Measurements from ENCODE around the gene SCUBE1. TPM values are rescaled to one million over a fixed set of nuclear protein-coding genes. Genes with fewer than 3 reads are reported as not detected.

SCUBE1 gene
- total RNA-seq, 1 experiment from 2014 or later, result 3.9 TPM

DNA sequence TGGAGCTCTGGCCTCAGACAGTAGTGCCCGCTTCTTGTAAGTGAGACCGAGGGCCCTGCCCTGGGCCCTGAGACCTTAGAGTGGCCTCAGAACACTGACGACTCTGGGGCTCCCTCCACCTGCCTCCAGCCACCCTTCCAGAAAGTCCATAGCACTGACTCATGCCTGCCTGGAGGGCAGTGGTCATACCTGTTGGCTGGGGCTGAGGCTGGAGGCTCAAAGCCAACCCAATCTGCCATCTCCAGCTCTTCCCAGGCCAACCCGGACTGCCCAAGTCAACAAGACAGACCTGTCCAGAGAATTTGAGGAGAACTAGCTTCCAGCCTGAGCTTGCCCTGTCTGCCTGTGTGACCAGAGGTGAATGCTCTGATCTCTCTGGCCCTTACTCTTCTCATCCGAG, 89.3 kb downstream of the SCUBE1 start (continued):
- TF ChIP-seq ZNF274 (IDR thresholded peaks at IDR 0.05; ENCODE audit: low read depth, low read length), result no peak

GRCh38 chr22:43252319-43252718, 90.9 kb downstream of the SCUBE1 start:
- no peaks in the 10 kb centered on the region for H3K27me3 ChIP-seq (ENCODE audit: insufficient read depth, low read length)
- DNase-seq (ENCODE audit: low read depth, low spot score) (no peak), ATAC-seq (no peak)
- H3K27ac ChIP-seq (ENCODE audit: low read depth, low read length), result no peak overlapping the region
- H3K79me2 ChIP-seq (ENCODE audit: insufficient read depth, low read length), result no peaks in the 10 kb centered on the region
- RAD21 ChIA-PET (ENCODE audit: low non-redundant PET in 1 of 2, low total read pairs in 2 of 2, uncharacterized antibody in 2 of 2, unreplicated experiment in 2 of 2), result no interaction called here
- no peak overlapping the region for H2AFZ ChIP-seq (ENCODE audit: low read depth, low read length, poor library complexity, severe bottlenecking)
- intact Hi-C loops (cut with micrococcal nuclease), result no loop called here
- BruUV-seq (replicated peaks), result no TSS peak
- TF ChIP-seq, protein P1, sequence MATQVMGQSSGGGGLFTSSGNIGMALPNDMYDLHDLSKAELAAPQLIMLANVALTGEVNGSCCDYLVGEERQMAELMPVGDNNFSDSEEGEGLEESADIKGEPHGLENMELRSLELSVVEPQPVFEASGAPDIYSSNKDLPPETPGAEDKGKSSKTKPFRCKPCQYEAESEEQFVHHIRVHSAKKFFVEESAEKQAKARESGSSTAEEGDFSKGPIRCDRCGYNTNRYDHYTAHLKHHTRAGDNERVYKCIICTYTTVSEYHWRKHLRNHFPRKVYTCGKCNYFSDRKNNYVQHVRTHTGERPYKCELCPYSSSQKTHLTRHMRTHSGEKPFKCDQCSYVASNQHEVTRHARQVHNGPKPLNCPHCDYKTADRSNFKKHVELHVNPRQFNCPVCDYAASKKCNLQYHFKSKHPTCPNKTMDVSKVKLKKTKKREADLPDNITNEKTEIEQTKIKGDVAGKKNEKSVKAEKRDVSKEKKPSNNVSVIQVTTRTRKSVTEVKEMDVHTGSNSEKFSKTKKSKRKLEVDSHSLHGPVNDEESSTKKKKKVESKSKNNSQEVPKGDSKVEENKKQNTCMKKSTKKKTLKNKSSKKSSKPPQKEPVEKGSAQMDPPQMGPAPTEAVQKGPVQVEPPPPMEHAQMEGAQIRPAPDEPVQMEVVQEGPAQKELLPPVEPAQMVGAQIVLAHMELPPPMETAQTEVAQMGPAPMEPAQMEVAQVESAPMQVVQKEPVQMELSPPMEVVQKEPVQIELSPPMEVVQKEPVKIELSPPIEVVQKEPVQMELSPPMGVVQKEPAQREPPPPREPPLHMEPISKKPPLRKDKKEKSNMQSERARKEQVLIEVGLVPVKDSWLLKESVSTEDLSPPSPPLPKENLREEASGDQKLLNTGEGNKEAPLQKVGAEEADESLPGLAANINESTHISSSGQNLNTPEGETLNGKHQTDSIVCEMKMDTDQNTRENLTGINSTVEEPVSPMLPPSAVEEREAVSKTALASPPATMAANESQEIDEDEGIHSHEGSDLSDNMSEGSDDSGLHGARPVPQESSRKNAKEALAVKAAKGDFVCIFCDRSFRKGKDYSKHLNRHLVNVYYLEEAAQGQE (IDR thresholded peaks at IDR 0.05; ENCODE audit: low read depth), result no peak
- no peak for TF ChIP-seq SIN3A (IDR thresholded peaks at IDR 0.05; ENCODE audit: low read depth)
- H3K4me3 ChIP-seq (replicated peaks in 1 of 2; ENCODE audit: low read depth in 1 of 2, low read length in 2 of 2), result no peak overlapping the region
- H3K36me3 ChIP-seq (ENCODE audit: control insufficient read depth in 1 of 2, insufficient read depth in 2 of 2, low read length in 2 of 2), result no peaks in the 10 kb centered on the region
- CTCF ChIA-PET, result no interaction called here
- no peaks in the 10 kb centered on the region for H4K20me1 ChIP-seq (ENCODE audit: insufficient read depth)
- POLR2A ChIA-PET, result no interaction called here
- H3K9ac ChIP-seq (ENCODE audit: low read length), result no peak overlapping the region
- no peak overlapping the region for H3K4me2 ChIP-seq (ENCODE audit: low read length)
- H3K4me1 ChIP-seq (ENCODE audit: control insufficient read depth in 1 of 2, insufficient read depth in 2 of 2, low read length in 2 of 2), result peaks cover 0 to 10% of the 10 kb centered on the region in 2 experiments; a peak in 2 of 4 replicates
- no peaks in the 10 kb centered on the region for H3K9me3 ChIP-seq (ENCODE audit: control insufficient read depth in 1 of 2, insufficient read depth in 1 of 2, low read depth in 1 of 2, low read length in 2 of 2)
- no peaks in the 10 kb centered on the region for H3K9me2 ChIP-seq (ENCODE audit: insufficient read depth)

Measured in HCT116 (cell line).